Endothelial cell of umbilical vein (primary cell): ENCODE data around the gene GJE1. TPM values are rescaled to one million over a fixed set of nuclear protein-coding genes. Genes with fewer than 3 reads are reported as not detected.
"Not testable (repeated sequence)": the region's sequence is repeated elsewhere in the genome, so short reads cannot be mapped to it uniquely, and the experiment has no call there.

Experiments
- BruUV-seq: library from RNA; stranded (reverse); fragments of 400-500 nt; replicated peaks from 2 replicates; lab custom pipeline; 2021; lab: Mats Ljungman, UMichigan
- CTCF ChIA-PET: fragments of 300-600, 350-600 bp; sonication (Branson Sonifier 250); formaldehyde crosslinking; loops from one replicate; lab custom pipeline; 2021; ENCODE audit warnings: antibody characterized with exemption, inconsistent platforms; lab: Charles Lee
- POLR2A ChIA-PET: fragments of 300-600, 350-600 bp; sonication (Branson Sonifier 250); formaldehyde crosslinking; loops from one replicate; lab custom pipeline; 2021; ENCODE audit warnings: antibody characterized with exemption, inconsistent platforms; lab: Charles Lee
- DNase-seq: peaks from one replicate; pipeline ENCODE4 v3.0.0-alpha.2; 2011; ENCODE audit warnings: low read depth, low spot score
- FAIRE-seq: peaks from 2 replicates; lab custom pipeline; 2011; peaks lifted over from hg19 to GRCh38; lab: Jason Lieb, UNC
- H2AFZ ChIP-seq: 2 replicates; pipeline ENCODE4 v1.6.0; 2012; ENCODE audit warnings: low read depth, low read length, control low read depth, inconsistent platforms
- H3K27ac ChIP-seq: 2 replicates; pipeline ENCODE4 v1.5.1; 2011; ENCODE audit warnings: low read depth, mild to moderate bottlenecking, control low read depth, low read length, moderate library complexity; ENCODE audit not compliant: insufficient read depth
- H3K27me3 ChIP-seq, 2 experiments: 2 replicates each; pipeline versions ENCODE4 v1.6.0 to v1.6.1; 2011; ENCODE audit warnings: low read length in 2 of 2, mixed read lengths in 1 of 2; ENCODE audit not compliant: control insufficient read depth in 2 of 2, insufficient read depth in 2 of 2
- H3K36me3 ChIP-seq, 2 experiments: 2 replicates in 1 of 2; 3 replicates in 1 of 2; pipeline ENCODE4 v1.5.1; 2011; ENCODE audit warnings: low read length in 2 of 2, mild to moderate bottlenecking in 1 of 2, moderate library complexity in 1 of 2; ENCODE audit not compliant: control insufficient read depth in 2 of 2, insufficient read depth in 2 of 2; ENCODE audit errors: extremely low read depth in 1 of 2
- H3K4me1 ChIP-seq: 3 replicates; pipeline ENCODE4 v1.5.1; 2011; ENCODE audit warnings: mild to moderate bottlenecking, low read length; ENCODE audit not compliant: control insufficient read depth, insufficient read depth; ENCODE audit errors: extremely low read depth
- H3K4me2 ChIP-seq: 2 replicates; pipeline ENCODE4 v1.6.1; 2011; ENCODE audit warnings: low read length, control low read depth, mixed read lengths; ENCODE audit not compliant: insufficient read depth
- H3K4me3 ChIP-seq, 3 experiments: fragments of 200-600 bp in 1 of 3; sonication (generic), shearing (Covaris generic) in 1 of 3; replicated peaks in 1 of 3; 2 replicates each; pipeline ENCODE4 v1.5.1; 2011 to 2016; ENCODE audit warnings: control low read depth in 3 of 3, low read length in 3 of 3, mild to moderate bottlenecking in 2 of 3, inconsistent platforms in 1 of 3, low read depth in 1 of 3, moderate library complexity in 1 of 3; ENCODE audit not compliant: insufficient read depth in 1 of 3
- H3K79me2 ChIP-seq: 2 replicates; pipeline ENCODE4 v1.6.0; 2012; ENCODE audit warnings: low read length, inconsistent platforms; ENCODE audit not compliant: control insufficient read depth, insufficient read depth
- H3K9ac ChIP-seq: replicated peaks from 2 replicates; pipeline ENCODE3; 2011; ENCODE audit warnings: low read length, control low read depth; ENCODE audit not compliant: insufficient read depth; ENCODE audit errors: extremely low read depth
- H3K9me1 ChIP-seq: replicated peaks from 3 replicates; pipeline ENCODE4 v1.6.0; 2011; ENCODE audit warnings: mild to moderate bottlenecking, low read length; ENCODE audit not compliant: control insufficient read depth, insufficient read depth; ENCODE audit errors: extremely low read depth
- H3K9me3 ChIP-seq: replicated peaks from 2 replicates; pipeline ENCODE4 v1.5.1; 2012; ENCODE audit warnings: low read length, inconsistent platforms; ENCODE audit not compliant: control insufficient read depth, insufficient read depth
- H4K20me1 ChIP-seq: replicated peaks from 2 replicates; pipeline ENCODE3; 2011; ENCODE audit warnings: mild to moderate bottlenecking, low read length; ENCODE audit not compliant: control insufficient read depth, insufficient read depth; ENCODE audit errors: extremely low read depth
- JUN ChIP-seq: IDR thresholded peaks from 2 replicates; pipeline ENCODE4 v1.6.1; 2011; ENCODE audit warnings: borderline replicate concordance, low read depth; ENCODE audit not compliant: insufficient read length, insufficient read depth
- dilution Hi-C: fragments of 300-500 bp; cut with MboI; formaldehyde crosslinking; loops from one replicate; pipeline ENCODE4 v1.15.0; 2019; ENCODE audit warnings: low sequenced_read_pairs; ENCODE audit not compliant: extremely low pct_ligation_motif_present
- intact Hi-C: fragments of 100-400 bp; cut with micrococcal nuclease; formaldehyde crosslinking; loops from one replicate; pipeline ENCODE4 v1.10.0; 2022
- polyA plus RNA-seq, 4 experiments: library from polyadenylated mRNA; depleted of rRNA in 3 of 4; stranded (reverse) in 3 of 4; unstranded in 1 of 4; fragments of >200 nt; gene quantifications; 2 replicates each; pipeline versions ENCODE4 v1.2.1 to v1.2.3, GENCODE V29; 2011 to 2012; ENCODE audit warnings: missing spikeins in 1 of 4
- total RNA-seq: library from RNA; stranded (reverse); gene quantifications from 2 replicates; pipeline ENCODE4 v1.2.3, GENCODE V29; 2021
- TF ChIP-seq, protein P1 (sequence below), 2 donors: IDR thresholded peaks; 1 replicate in 1 of 2; 2 replicates in 1 of 2; pipeline ENCODE4 v1.5.1; 2011; ENCODE audit warnings: low read length in 2 of 2, mild to moderate bottlenecking in 2 of 2, moderate library complexity in 2 of 2, control low read depth in 1 of 2, inconsistent platforms in 1 of 2, low read depth in 1 of 2; ENCODE audit not compliant: insufficient read depth in 1 of 2; ENCODE audit errors: extremely low read depth in 1 of 2

Gene GJE1
- total and polyA plus RNA-seq, 2 donors (not counting 3 experiments of a cell fraction or from before 2014, with no cell fraction given): not detected

DNA sequence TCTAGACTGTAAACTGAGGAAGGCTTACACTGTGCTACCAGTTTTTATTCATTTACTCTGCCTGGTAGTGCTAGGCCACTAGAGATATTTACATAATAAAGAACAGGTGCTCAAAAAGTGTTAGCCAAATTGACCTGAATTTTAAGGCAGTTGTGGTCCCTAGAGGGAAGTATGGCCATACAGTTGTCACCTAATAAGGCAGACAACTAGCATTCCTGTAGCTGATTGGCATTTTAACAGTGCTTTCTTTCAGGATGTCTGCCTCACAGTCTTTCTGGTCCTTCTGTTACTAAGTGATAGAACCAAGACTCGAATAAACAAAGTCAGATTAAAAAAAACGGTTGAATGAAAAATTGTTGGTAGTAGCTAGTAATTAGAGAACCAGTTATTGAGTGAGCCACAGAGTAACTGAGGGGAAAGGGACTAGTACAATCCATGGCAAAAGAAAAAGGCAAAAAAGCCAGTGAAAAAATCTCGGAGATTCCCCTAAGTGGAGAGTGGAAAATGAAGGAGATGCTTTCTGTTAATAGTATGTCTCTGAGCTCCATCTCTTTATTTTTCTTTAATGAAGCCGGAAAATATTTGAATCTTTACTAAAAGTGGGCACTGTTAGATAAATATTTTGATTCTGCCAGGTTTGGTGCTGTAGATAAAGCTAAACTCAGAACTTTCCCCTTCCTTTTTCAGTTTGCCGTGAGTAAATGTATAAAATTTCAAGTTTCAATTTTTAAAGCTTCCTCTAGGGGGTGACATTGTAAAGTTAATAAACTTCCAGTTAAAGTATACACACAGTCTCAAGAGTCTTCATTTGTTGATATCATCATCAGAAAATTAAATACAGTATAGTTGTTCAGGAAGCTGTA, 23.4 kb downstream of the GJE1 start:
- dilution Hi-C loops: no loop called here
- intact Hi-C loops: loop anchor here (1.0 to 2.0 kb wide), 3 partner anchors 51 to 233 kb away; no protein-coding TSS in a partner anchor
- H3K4me2 ChIP-seq: peak overlapping the region; percentile 93

DNA sequence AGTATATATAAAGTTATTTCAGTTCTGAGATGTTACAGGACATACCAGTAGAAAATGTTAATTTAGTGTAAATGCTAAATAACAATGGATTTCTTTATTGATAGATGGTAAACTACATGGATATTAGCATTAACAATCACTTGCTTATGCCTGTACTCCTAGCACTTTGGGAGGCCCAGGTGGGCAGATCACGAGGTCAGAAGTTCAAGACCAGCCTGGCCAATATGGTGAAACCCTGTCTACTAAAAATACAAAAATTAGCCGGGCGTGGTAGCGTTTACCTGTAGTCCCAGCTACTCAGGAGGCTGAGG, 24.0 kb downstream of the GJE1 start:
- Histone ChIP-seq H3K79me2 (peaks cover 84% of the 10 kb centered on the region), H3K27ac (peak overlapping the region; percentile 74), H3K4me2 (peak overlapping the region; percentile 93), H3K4me1 (peaks cover 38% of the 10 kb centered on the region)
- FAIRE-seq, H3K9ac ChIP-seq, H2AFZ ChIP-seq, H3K36me3 ChIP-seq, H3K4me3 ChIP-seq, H3K27me3 ChIP-seq, H3K9me3 ChIP-seq, DNase-seq, H3K9me1 ChIP-seq, H4K20me1 ChIP-seq, BruUV-seq, dilution Hi-C loops, POLR2A ChIA-PET: not testable (repeated sequence)
- intact Hi-C loops: loop anchor here (1.0 to 2.0 kb wide), 2 partner anchors 51 to 232 kb away; no protein-coding TSS in a partner anchor
- CTCF ChIA-PET: interaction anchor here (0.7 to 7.2 kb wide), 45 partner anchors 8 to 382 kb away, joined by 3 to 173 read pairs (median 5); partner anchors contain the start of genes ADGRG6, NMBR and VTA1

More for the DNA sequence above, 23.4 kb downstream of the GJE1 start:
- Histone ChIP-seq H3K4me1 (peaks cover 38% of the 10 kb centered on the region), H3K27me3 (no peaks in the 10 kb centered on the region), H3K9me3 (no peaks in the 10 kb centered on the region), H4K20me1 (no peaks in the 10 kb centered on the region), H2AFZ (no peak overlapping the region), H3K79me2 (peaks cover 85% of the 10 kb centered on the region), H3K9ac (peak overlapping the region; percentile 78), H3K9me1 (no peaks in the 10 kb centered on the region), H3K36me3 (no peaks in the 10 kb centered on the region), H3K4me3 (peak overlapping the region in 1 of 3 experiments; percentile 13), H3K27ac (peak overlapping the region; percentile 74)
- no TSS peak for BruUV-seq
- CTCF ChIA-PET: interaction anchor here (0.7 to 7.2 kb wide), 54 partner anchors 9 to 413 kb away, joined by 3 to 173 read pairs (median 4); partner anchors contain the start of genes ADGRG6, NMBR and VTA1
- no peak for FAIRE-seq
- POLR2A ChIA-PET: no interaction called here
- peak; percentile 76 for DNase-seq
- TF ChIP-seq, protein P1, sequence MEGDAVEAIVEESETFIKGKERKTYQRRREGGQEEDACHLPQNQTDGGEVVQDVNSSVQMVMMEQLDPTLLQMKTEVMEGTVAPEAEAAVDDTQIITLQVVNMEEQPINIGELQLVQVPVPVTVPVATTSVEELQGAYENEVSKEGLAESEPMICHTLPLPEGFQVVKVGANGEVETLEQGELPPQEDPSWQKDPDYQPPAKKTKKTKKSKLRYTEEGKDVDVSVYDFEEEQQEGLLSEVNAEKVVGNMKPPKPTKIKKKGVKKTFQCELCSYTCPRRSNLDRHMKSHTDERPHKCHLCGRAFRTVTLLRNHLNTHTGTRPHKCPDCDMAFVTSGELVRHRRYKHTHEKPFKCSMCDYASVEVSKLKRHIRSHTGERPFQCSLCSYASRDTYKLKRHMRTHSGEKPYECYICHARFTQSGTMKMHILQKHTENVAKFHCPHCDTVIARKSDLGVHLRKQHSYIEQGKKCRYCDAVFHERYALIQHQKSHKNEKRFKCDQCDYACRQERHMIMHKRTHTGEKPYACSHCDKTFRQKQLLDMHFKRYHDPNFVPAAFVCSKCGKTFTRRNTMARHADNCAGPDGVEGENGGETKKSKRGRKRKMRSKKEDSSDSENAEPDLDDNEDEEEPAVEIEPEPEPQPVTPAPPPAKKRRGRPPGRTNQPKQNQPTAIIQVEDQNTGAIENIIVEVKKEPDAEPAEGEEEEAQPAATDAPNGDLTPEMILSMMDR (IDR thresholded peaks at IDR 0.05; ENCODE audit: extremely low read depth in 1 of 2, insufficient read depth in 1 of 2, low read depth in 1 of 2, low read length in 2 of 2): peak; percentile 7 to 24
- TF ChIP-seq JUN: no peak
